Fibroblast of villous mesenchyme (primary cell): ENCODE data around the gene SCT. TPM values are rescaled to one million over a fixed set of nuclear protein-coding genes. Genes with fewer than 3 reads are reported as not detected.

ENCODE experiments used
- DNase-seq: peaks from one replicate; pipeline ENCODE4 v3.0.0-alpha.2; 2010; ENCODE audit warnings: low read depth
- H3K4me3 ChIP-seq: 2 replicates; pipeline ENCODE4 v1.5.1; 2011; ENCODE audit warnings: low read depth, mild to moderate bottlenecking, low read length
- CTCF ChIP-seq: IDR thresholded peaks from 2 replicates; pipeline ENCODE4 v1.5.1; 2012; ENCODE audit warnings: low read depth, mild to moderate bottlenecking, low read length; ENCODE audit not compliant: insufficient read depth
- total RNA-seq: library from RNA; depleted of rRNA; stranded (reverse); fragments of >200 nt; gene quantifications from 2 replicates; pipeline ENCODE4 v1.2.3, GENCODE V29; 2012

Gene SCT
- total RNA-seq: not detected in 2 replicates

- H3K4me3 ChIP-seq: no peak within 1 kb of the TSS
- no peak for TF ChIP-seq CTCF
- DNase-seq: no peak
Observed at GRCh38 chr11:626475-627307, at the start of gene SCT. Gene SCT (minus strand): TSS chr11:627181. CDS start chr11:627143, 38 bp downstream.

DNA sequence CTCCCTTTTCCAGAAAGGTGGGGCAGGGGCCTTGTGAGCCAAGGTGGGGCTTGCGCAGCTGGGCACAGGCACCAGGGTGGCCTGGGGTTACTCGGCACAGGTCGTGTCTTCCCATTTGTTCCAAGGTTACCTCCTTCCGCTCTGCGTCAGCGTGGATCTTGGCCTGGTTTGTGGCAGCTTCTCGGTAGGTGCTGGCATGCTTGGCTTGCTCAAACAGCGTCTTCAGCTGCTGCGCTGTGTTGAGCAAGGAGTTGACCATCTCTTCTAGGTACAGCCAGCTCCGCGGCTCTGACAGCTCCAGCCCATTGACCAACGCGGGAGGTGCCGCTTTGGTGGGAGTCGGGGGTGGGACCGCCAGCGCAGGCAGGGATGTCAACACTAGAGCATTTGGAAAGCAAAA is 47.4 kb upstream of the SCT start:
- no peak for DNase-seq
- no peak for TF ChIP-seq CTCF
- H3K4me3 ChIP-seq: no peak overlapping the region

- TF ChIP-seq CTCF: no peak
- no peak for DNase-seq
- no peak overlapping the region for H3K4me3 ChIP-seq
Observed at GRCh38 chr11:673866-674265, 46.9 kb upstream of the SCT start.

DNA sequence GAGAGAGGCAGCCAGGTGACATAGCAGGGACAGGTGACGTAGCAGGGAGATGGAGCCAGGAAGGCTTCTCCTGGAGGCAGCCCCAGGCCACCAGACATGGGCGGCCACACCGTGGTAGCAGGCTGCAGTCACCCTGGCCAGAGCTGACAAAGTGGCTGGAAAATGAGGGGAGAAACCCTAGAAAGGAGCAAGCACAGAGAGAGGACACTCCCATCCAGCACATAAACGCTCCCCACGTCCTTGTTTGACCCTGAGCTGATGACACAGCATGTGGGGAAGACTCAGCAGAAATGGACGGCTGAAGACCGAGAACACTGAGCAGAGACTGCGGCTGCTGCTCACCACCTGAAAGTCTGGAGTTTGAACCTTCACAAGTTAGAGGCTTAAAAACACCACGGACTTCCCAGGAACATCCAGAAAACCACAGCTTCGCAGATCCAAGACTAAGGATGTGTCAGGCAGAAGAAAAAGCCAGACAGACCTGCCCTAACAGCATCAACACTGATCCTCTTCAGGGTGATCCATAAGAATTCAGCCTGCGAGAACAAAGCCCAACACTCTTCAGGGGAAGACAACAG is 38.8 kb upstream of the SCT start:
- H3K4me3 ChIP-seq: no peak overlapping the region
- peak; percentile 91 for DNase-seq
- TF ChIP-seq CTCF: no peak

GRCh38 chr11:665062-665703 is 38.2 kb upstream of the SCT start:
- peak; percentile 96 for DNase-seq
- no peak for TF ChIP-seq CTCF
- H3K4me3 ChIP-seq: no peak overlapping the region

DNA sequence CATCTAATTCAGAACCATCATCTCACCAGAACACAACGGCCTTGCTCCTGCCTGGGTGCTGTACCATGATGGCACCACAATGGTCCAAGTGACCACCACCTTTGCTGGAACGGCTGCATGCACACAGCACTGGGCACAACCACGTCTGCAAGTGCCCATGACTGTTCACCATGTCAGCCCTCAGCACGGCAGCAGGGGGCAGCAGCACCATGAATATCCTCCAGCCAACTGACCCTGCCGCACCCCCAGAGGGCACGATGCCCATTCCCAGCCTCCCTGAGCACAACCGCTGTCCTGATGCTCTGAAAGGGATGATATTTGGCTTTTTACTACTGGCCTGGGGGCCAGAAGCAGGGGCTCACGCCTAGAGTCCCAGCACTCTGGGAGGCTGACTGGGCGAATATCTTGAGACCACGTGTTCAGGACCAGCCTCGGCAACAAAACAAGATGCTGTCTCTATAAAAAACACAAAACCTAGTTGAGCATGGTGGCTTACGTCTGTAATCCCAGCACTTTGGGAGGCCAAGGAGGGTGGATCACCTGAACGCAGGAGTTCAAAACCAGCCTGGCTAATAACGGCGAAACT is 35.8 kb upstream of the SCT start:
- peak; percentile 88 for TF ChIP-seq CTCF
- DNase-seq: peak; percentile 69
- H3K4me3 ChIP-seq: no peak overlapping the region
